Activated CD4-positive, alpha-beta T cell treated with anti-CD3 and anti-CD28 coated beads, Interleukin-2, amount 10 ng/mL, durations not matched to agents 24 days and 14 days (primary cell): ENCODE data around the gene RPS13. TPM values are rescaled to one million over a fixed set of nuclear protein-coding genes. Genes with fewer than 3 reads are reported as not detected.
"Not testable (repeated sequence)": the region's sequence is repeated elsewhere in the genome, so short reads cannot be mapped to it uniquely, and the experiment has no call there.

Source experiments
- DNase-seq: peaks from one replicate; pipeline ENCODE4 v3.0.0; 2022
- H3K27ac Mint-ChIP-seq: one replicate; pipeline ENCODE4 v1.8.0; 2022; ENCODE audit warnings: mild to moderate bottlenecking, mixed read lengths
- H3K27me3 Mint-ChIP-seq: one replicate; pipeline ENCODE4 v1.8.0; 2022; ENCODE audit warnings: mixed read lengths
- H3K36me3 Mint-ChIP-seq: one replicate; pipeline ENCODE4 v1.8.0; 2022; ENCODE audit warnings: low read depth, mild to moderate bottlenecking, mixed read lengths
- H3K4me1 Mint-ChIP-seq: one replicate; pipeline ENCODE4 v1.8.0; 2021; ENCODE audit warnings: mixed read lengths
- H3K4me3 Mint-ChIP-seq: one replicate; pipeline ENCODE4 v1.8.0; 2022; ENCODE audit warnings: mild to moderate bottlenecking, moderate library complexity, mixed read lengths
- H3K9me3 Mint-ChIP-seq: one replicate; pipeline ENCODE4 v1.8.0; 2021; ENCODE audit warnings: mixed read lengths
- intact Hi-C: fragments of 100-400 bp; cut with micrococcal nuclease; formaldehyde crosslinking; loops from one replicate; pipeline ENCODE4 v1.15.1; 2023
- total RNA-seq: library from RNA; stranded (reverse); gene quantifications from 2 replicates; pipeline ENCODE4 v1.2.3, GENCODE V29; 2022

The RPS13 gene
- total RNA-seq = 1,328 and 1,337 TPM in 2 replicates

- Mint-ChIP-seq H3K27me3 (no peaks in the 10 kb centered on the region), H3K9me3 (no peaks in the 10 kb centered on the region), H3K36me3 (peaks cover 53% of the 10 kb centered on the region), H3K27ac (peak within 1 kb of the TSS; percentile 98), H3K4me1 (peaks cover 24% of the 10 kb centered on the region), H3K4me3 (peak within 1 kb of the TSS; percentile 92)
- peak; percentile 98 for DNase-seq
- intact Hi-C loops = loop anchor here (1.0 to 5.0 kb wide), 8 partner anchors 70 to 1245 kb away; partner anchors contain the start of genes C11orf58, GTF2H1, HPS5 and NCR3LG1
These were observed at the start of gene RPS13 for GRCh38 chr11:17077520-17078401. TSS of gene RPS13 (minus strand) at chr11:17077667. CDS start at chr11:17077641, 26 bp downstream.

- Mint-ChIP-seq H3K36me3 (peaks cover 15% of the 10 kb centered on the region), H3K4me3 (no peak overlapping the region), H3K9me3 (no peaks in the 10 kb centered on the region), H3K4me1 (no peaks in the 10 kb centered on the region), H3K27me3 (no peaks in the 10 kb centered on the region), H3K27ac (no peak overlapping the region)
- intact Hi-C loops = no loop called here
- no peak for DNase-seq
These were observed 44.5 kb upstream of the RPS13 start for GRCh38 chr11:17121981-17122380.

- Mint-ChIP-seq H3K4me3 (no peak overlapping the region), H3K9me3 (no peaks in the 10 kb centered on the region), H3K27me3 (no peaks in the 10 kb centered on the region), H3K27ac (no peak overlapping the region), H3K36me3 (peaks cover 19% of the 10 kb centered on the region), H3K4me1 (peaks cover 4% of the 10 kb centered on the region)
- DNase-seq = no peak
- intact Hi-C loops = no loop called here
These were observed 39.8 kb upstream of the RPS13 start for GRCh38 chr11:17117262-17117661.

- intact Hi-C loops = no loop called here
- no peaks in the 10 kb centered on the region for H3K9me3 Mint-ChIP-seq
- H3K27ac Mint-ChIP-seq = no peak overlapping the region
- H3K4me1 Mint-ChIP-seq = peaks cover 4% of the 10 kb centered on the region
- no peak for DNase-seq
- no peak overlapping the region for H3K4me3 Mint-ChIP-seq
- peaks cover 16% of the 10 kb centered on the region for H3K36me3 Mint-ChIP-seq
- H3K27me3 Mint-ChIP-seq = no peaks in the 10 kb centered on the region
These were observed 38.6 kb upstream of the RPS13 start for GRCh38 chr11:17116117-17116516.

GRCh38 chr11:17107745-17108144, 30.3 kb upstream of the RPS13 start:
- intact Hi-C loops, H3K4me3 Mint-ChIP-seq, H3K9me3 Mint-ChIP-seq, H3K4me1 Mint-ChIP-seq, H3K27me3 Mint-ChIP-seq, H3K27ac Mint-ChIP-seq, DNase-seq: not testable (repeated sequence)
- H3K36me3 Mint-ChIP-seq = peaks cover 20% of the 10 kb centered on the region

GRCh38 chr11:17105404-17106040, 28.1 kb upstream of the RPS13 start:
- H3K4me1 Mint-ChIP-seq, intact Hi-C loops, DNase-seq, H3K4me3 Mint-ChIP-seq, H3K27ac Mint-ChIP-seq, H3K27me3 Mint-ChIP-seq, H3K9me3 Mint-ChIP-seq: not testable (repeated sequence)
- H3K36me3 Mint-ChIP-seq = peaks cover 22% of the 10 kb centered on the region

- Mint-ChIP-seq H3K9me3 (no peaks in the 10 kb centered on the region), H3K4me3 (no peak overlapping the region), H3K27me3 (no peaks in the 10 kb centered on the region), H3K4me1 (peaks cover 2% of the 10 kb centered on the region), H3K36me3 (peaks cover 26% of the 10 kb centered on the region), H3K27ac (no peak overlapping the region)
- no peak for DNase-seq
- intact Hi-C loops = no loop called here
These were observed 25.0 kb upstream of the RPS13 start for GRCh38 chr11:17102462-17102861.

GRCh38 chr11:17098658-17099057, 21.2 kb upstream of the RPS13 start:
- intact Hi-C loops = no loop called here
- no peak for DNase-seq
- peaks cover 20% of the 10 kb centered on the region for H3K36me3 Mint-ChIP-seq
- no peak overlapping the region for H3K4me3 Mint-ChIP-seq
- H3K27ac Mint-ChIP-seq = no peak overlapping the region
- H3K4me1 Mint-ChIP-seq = peaks cover 2% of the 10 kb centered on the region
- H3K27me3 Mint-ChIP-seq = no peaks in the 10 kb centered on the region
- H3K9me3 Mint-ChIP-seq = no peaks in the 10 kb centered on the region

GRCh38 chr11:17098038-17098437, 20.6 kb upstream of the RPS13 start:
- no peaks in the 10 kb centered on the region for H3K27me3 Mint-ChIP-seq
- H3K4me1 Mint-ChIP-seq = peaks cover 2% of the 10 kb centered on the region
- H3K27ac Mint-ChIP-seq = no peak overlapping the region
- peaks cover 20% of the 10 kb centered on the region for H3K36me3 Mint-ChIP-seq
- H3K9me3 Mint-ChIP-seq = no peaks in the 10 kb centered on the region
- no peak overlapping the region for H3K4me3 Mint-ChIP-seq
- intact Hi-C loops = no loop called here
- DNase-seq = no peak

- H3K4me1 Mint-ChIP-seq, H3K9me3 Mint-ChIP-seq, H3K4me3 Mint-ChIP-seq, H3K27ac Mint-ChIP-seq, H3K27me3 Mint-ChIP-seq, intact Hi-C loops, DNase-seq: not testable (repeated sequence)
- peaks cover 12% of the 10 kb centered on the region for H3K36me3 Mint-ChIP-seq
These were observed 8.5 kb upstream of the RPS13 start for GRCh38 chr11:17085976-17086375.

GRCh38 chr11:17077240-17077519, 287 bp downstream of the RPS13 start:
- Mint-ChIP-seq H3K4me3 (peak overlapping the region; percentile 92), H3K27ac (peak overlapping the region; percentile 98), H3K36me3 (peaks cover 53% of the 10 kb centered on the region), H3K4me1 (peaks cover 24% of the 10 kb centered on the region), H3K27me3 (no peaks in the 10 kb centered on the region), H3K9me3 (no peaks in the 10 kb centered on the region)
- intact Hi-C loops = loop anchor here (1.0 to 5.0 kb wide), 8 partner anchors 70 to 1245 kb away; partner anchors contain the start of genes C11orf58, GTF2H1, HPS5 and NCR3LG1
- DNase-seq = no peak

- peak; percentile 65 for DNase-seq
- peak overlapping the region; percentile 98 for H3K27ac Mint-ChIP-seq
- H3K36me3 Mint-ChIP-seq = peaks cover 54% of the 10 kb centered on the region
- H3K4me1 Mint-ChIP-seq = peaks cover 24% of the 10 kb centered on the region
- H3K4me3 Mint-ChIP-seq = peak overlapping the region; percentile 92
- intact Hi-C loops = loop anchor here (1.0 to 5.0 kb wide), 8 partner anchors 71 to 1246 kb away; partner anchors contain the start of genes C11orf58, GTF2H1, HPS5 and NCR3LG1
- no peaks in the 10 kb centered on the region for H3K27me3 Mint-ChIP-seq
- H3K9me3 Mint-ChIP-seq = no peaks in the 10 kb centered on the region
These were observed 789 bp downstream of the RPS13 start for GRCh38 chr11:17076517-17077239.

- Mint-ChIP-seq H3K27ac (peak overlapping the region; percentile 35), H3K4me3 (peak overlapping the region; percentile 92), H3K9me3 (no peaks in the 10 kb centered on the region), H3K4me1 (peaks cover 24% of the 10 kb centered on the region), H3K36me3 (peaks cover 54% of the 10 kb centered on the region), H3K27me3 (no peaks in the 10 kb centered on the region)
- intact Hi-C loops = loop anchor here (5.0 kb wide), 3 partner anchors 72 to 1247 kb away; partner anchors contain the start of genes GTF2H1, HPS5 and NCR3LG1
- no peak for DNase-seq
These were observed 2.0 kb downstream of the RPS13 start for GRCh38 chr11:17075506-17075905.
